Esophagus muscularis mucosa (tissue), 4 donors: ENCODE data around the gene NOD2.

Experiments used
- EP300 ChIP-seq: sonication (generic); formaldehyde crosslinking; IDR thresholded peaks from one replicate; pipeline ENCODE4 v1.6.1; 2017; ENCODE audit warnings: antibody characterized with exemption
- POLR2A ChIP-seq: fragments of 450-650 bp; IDR thresholded peaks from one replicate; pipeline ENCODE4 v1.6.1; 2017; ENCODE audit warnings: antibody characterized with exemption, moderate library complexity, mild to moderate bottlenecking, low read depth
- TF ChIP-seq, protein P1 (sequence below), 3 experiments: fragments of 200-600 bp in 2 of 3; fragments of 450-650 bp in 1 of 3; sonication (generic) in 2 of 3; IDR thresholded peaks; one replicate each; pipeline ENCODE4 v1.5.1; 2017 to 2019; ENCODE audit warnings: antibody characterized with exemption in 3 of 3, mild to moderate bottlenecking in 2 of 3, moderate library complexity in 1 of 3

DNA sequence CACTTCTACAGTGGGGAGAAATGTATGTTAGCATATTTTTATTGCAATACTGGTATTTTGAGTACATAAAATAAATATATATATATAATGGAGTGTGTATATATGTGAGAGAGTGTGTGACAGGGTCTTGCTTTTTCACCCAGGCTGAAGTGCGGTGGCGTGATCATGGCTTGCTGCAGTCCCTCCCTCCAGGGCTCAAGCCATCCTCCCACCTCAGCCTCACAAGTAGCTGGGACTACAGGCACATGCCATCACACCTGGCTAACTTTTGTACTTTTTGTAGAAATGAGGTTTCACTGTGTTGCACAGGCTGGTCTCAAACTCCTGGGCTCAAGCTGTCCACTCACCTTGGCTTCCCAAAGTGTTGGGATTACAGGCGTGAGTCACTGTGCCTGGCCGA, 52.5 kb downstream of the NOD2 start:
- TF ChIP-seq, protein P1, sequence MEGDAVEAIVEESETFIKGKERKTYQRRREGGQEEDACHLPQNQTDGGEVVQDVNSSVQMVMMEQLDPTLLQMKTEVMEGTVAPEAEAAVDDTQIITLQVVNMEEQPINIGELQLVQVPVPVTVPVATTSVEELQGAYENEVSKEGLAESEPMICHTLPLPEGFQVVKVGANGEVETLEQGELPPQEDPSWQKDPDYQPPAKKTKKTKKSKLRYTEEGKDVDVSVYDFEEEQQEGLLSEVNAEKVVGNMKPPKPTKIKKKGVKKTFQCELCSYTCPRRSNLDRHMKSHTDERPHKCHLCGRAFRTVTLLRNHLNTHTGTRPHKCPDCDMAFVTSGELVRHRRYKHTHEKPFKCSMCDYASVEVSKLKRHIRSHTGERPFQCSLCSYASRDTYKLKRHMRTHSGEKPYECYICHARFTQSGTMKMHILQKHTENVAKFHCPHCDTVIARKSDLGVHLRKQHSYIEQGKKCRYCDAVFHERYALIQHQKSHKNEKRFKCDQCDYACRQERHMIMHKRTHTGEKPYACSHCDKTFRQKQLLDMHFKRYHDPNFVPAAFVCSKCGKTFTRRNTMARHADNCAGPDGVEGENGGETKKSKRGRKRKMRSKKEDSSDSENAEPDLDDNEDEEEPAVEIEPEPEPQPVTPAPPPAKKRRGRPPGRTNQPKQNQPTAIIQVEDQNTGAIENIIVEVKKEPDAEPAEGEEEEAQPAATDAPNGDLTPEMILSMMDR (IDR thresholded peaks at IDR 0.05), result no peak
- TF ChIP-seq POLR2A (no peak), EP300 (no peak)
